H1 (cell line): ENCODE measurements around the gene ZNF300. TPM values are rescaled to one million over a fixed set of nuclear protein-coding genes. Genes with fewer than 3 reads are reported as not detected.

ENCODE experiments used
- CTCF ChIA-PET: fragments of 300-600 bp; sonication (Branson Sonifier 250); formaldehyde crosslinking; loops from one replicate; lab custom pipeline; 2021; ENCODE audit not compliant: partially characterized antibody; lab: Charles Lee
- POLR2A ChIA-PET: fragments of 300-600 bp; sonication (Branson Sonifier 250); formaldehyde crosslinking; loops from one replicate; lab custom pipeline; 2021; ENCODE audit warnings: inconsistent platforms; ENCODE audit not compliant: partially characterized antibody; lab: Charles Lee
- DNase-seq, 2 experiments: peaks; one replicate each; pipeline versions ENCODE4 v3.0.0 to v3.0.0-alpha.2; 2010 to 2022; ENCODE audit warnings: low spot score in 2 of 2, low read depth in 1 of 2, mixed read lengths in 1 of 2
- FAIRE-seq: peaks from 2 replicates; lab custom pipeline; 2011; peaks lifted over from hg19 to GRCh38; lab: Jason Lieb, UNC
- H2AFZ ChIP-seq: 2 replicates; pipeline ENCODE4 v1.8.1; 2012; ENCODE audit warnings: low read length, inconsistent platforms
- H2AK5ac ChIP-seq: 2 replicates; pipeline ENCODE4 v1.6.1; 2013; ENCODE audit warnings: low read depth, low read length
- H2BK120ac ChIP-seq: replicated peaks from 2 replicates; pipeline ENCODE3; 2013; ENCODE audit warnings: low read depth, low read length, inconsistent platforms
- H2BK12ac ChIP-seq: 2 replicates; pipeline ENCODE4 v1.6.1; 2013; ENCODE audit warnings: low read depth, low read length
- H2BK15ac ChIP-seq: 2 replicates; pipeline ENCODE4 v1.6.1; 2013; ENCODE audit warnings: low read length
- H2BK20ac ChIP-seq: 2 replicates; pipeline ENCODE4 v1.6.1; 2013; ENCODE audit warnings: low read length
- H2BK5ac ChIP-seq: 2 replicates; pipeline ENCODE4 v1.6.1; 2013; ENCODE audit warnings: low read depth, low read length
- H3K14ac ChIP-seq: 2 replicates; pipeline ENCODE4 v1.6.1; 2013; ENCODE audit warnings: inconsistent platforms; ENCODE audit not compliant: insufficient read length
- H3K18ac ChIP-seq: 2 replicates; pipeline ENCODE4 v1.6.1; 2013; ENCODE audit warnings: low read length; ENCODE audit errors: extremely low read depth
- H3K23ac ChIP-seq: 2 replicates; pipeline ENCODE4 v1.6.1; 2013; ENCODE audit warnings: inconsistent platforms; ENCODE audit not compliant: insufficient read length
- H3K23me2 ChIP-seq: 2 replicates; pipeline ENCODE4 v1.6.1; 2013; ENCODE audit warnings: low read depth, low read length
- H3K27ac ChIP-seq: 2 replicates; pipeline ENCODE4 v1.6.1; 2011; ENCODE audit warnings: low read depth, low read length, inconsistent platforms
- H3K27me3 ChIP-seq, 4 experiments: replicated peaks in 1 of 4; 1 replicate in 1 of 4; 2 replicates in 3 of 4; pipeline versions ENCODE4 v1.6.1 to v1.8.1; 2011 to 2013; ENCODE audit warnings: low read length in 3 of 4, mild to moderate bottlenecking in 3 of 4, inconsistent platforms in 2 of 4, mixed read lengths in 2 of 4, moderate library complexity in 1 of 4; ENCODE audit not compliant: control insufficient read depth in 3 of 4, insufficient read depth in 3 of 4; ENCODE audit errors: extremely low read depth in 1 of 4
- H3K36me3 ChIP-seq, 4 experiments: 2 replicates each; pipeline versions ENCODE4 v1.6.1 to v1.8.1; 2011 to 2013; ENCODE audit warnings: mild to moderate bottlenecking in 4 of 4, low read length in 3 of 4, moderate library complexity in 2 of 4, control low read depth in 1 of 4, inconsistent platforms in 1 of 4; ENCODE audit not compliant: insufficient read depth in 4 of 4, control insufficient read depth in 2 of 4
- H3K4ac ChIP-seq: replicated peaks from 2 replicates; pipeline ENCODE3; 2013; ENCODE audit warnings: low read length, low read depth, mixed read lengths, inconsistent platforms; ENCODE audit not compliant: insufficient read length
- H3K4me1 ChIP-seq, 4 experiments: replicated peaks in 1 of 4; 1 replicate in 1 of 4; 2 replicates in 3 of 4; pipeline versions ENCODE4 v1.6.1 to v1.8.1; 2011 to 2013; ENCODE audit warnings: low read length in 3 of 4, inconsistent platforms in 2 of 4, mixed read lengths in 1 of 4; ENCODE audit not compliant: insufficient read depth in 4 of 4, control insufficient read depth in 3 of 4
- H3K4me2 ChIP-seq, 2 experiments: 2 replicates each; pipeline versions ENCODE4 v1.6.1 to v1.8.1; 2011 to 2013; ENCODE audit warnings: low read depth in 2 of 2, low read length in 2 of 2, control low read depth in 1 of 2, inconsistent platforms in 1 of 2, mild to moderate bottlenecking in 1 of 2; ENCODE audit not compliant: insufficient read depth in 1 of 2
- H3K4me3 ChIP-seq, 4 experiments: fragments of 200-600, 300-600 bp in 1 of 4; sonication (generic), shearing (Covaris generic), sonication (Bioruptor Twin) in 1 of 4; 2 replicates each; pipeline versions ENCODE4 v1.5.1 to v1.8.1; 2011 to 2016; ENCODE audit warnings: low read length in 4 of 4, low read depth in 3 of 4, control low read depth in 2 of 4, inconsistent platforms in 2 of 4, mild to moderate bottlenecking in 2 of 4, mixed read lengths in 1 of 4, moderate library complexity in 1 of 4; ENCODE audit not compliant: insufficient read depth in 2 of 4; ENCODE audit errors: extremely low read depth in 1 of 4
- H3K56ac ChIP-seq: replicated peaks from 2 replicates; pipeline ENCODE3; 2013; ENCODE audit warnings: low read depth, mild to moderate bottlenecking, mixed read lengths, low read length, inconsistent platforms; ENCODE audit not compliant: insufficient read length
- H3K79me1 ChIP-seq: 2 replicates; pipeline ENCODE4 v1.6.1; 2013; ENCODE audit warnings: low read depth, low read length, control low read depth
- H3K79me2 ChIP-seq, 2 experiments: 2 replicates each; pipeline versions ENCODE4 v1.6.1 to v1.8.1; 2012 to 2013; ENCODE audit warnings: low read length in 2 of 2, mild to moderate bottlenecking in 2 of 2, inconsistent platforms in 1 of 2; ENCODE audit not compliant: insufficient read depth in 2 of 2, control insufficient read depth in 1 of 2
- H3K9ac ChIP-seq, 4 experiments: replicated peaks in 1 of 4; 1 replicate in 1 of 4; 2 replicates in 3 of 4; pipeline versions ENCODE4 v1.6.1 to v1.8.1; 2011 to 2013; ENCODE audit warnings: low read depth in 3 of 4, low read length in 3 of 4, control low read depth in 2 of 4, mild to moderate bottlenecking in 2 of 4, moderate library complexity in 2 of 4, inconsistent platforms in 1 of 4; ENCODE audit errors: extremely low read depth in 1 of 4
- H3K9me3 ChIP-seq, 2 experiments: 2 replicates each; pipeline versions ENCODE4 v1.6.1 to v1.8.1; 2012 to 2013; ENCODE audit warnings: mild to moderate bottlenecking in 2 of 2, moderate library complexity in 2 of 2, control low read depth in 1 of 2, inconsistent platforms in 1 of 2, low read depth in 1 of 2, low read length in 1 of 2, mixed read lengths in 1 of 2; ENCODE audit not compliant: insufficient read depth in 2 of 2
- H4K20me1 ChIP-seq, 2 experiments: replicated peaks in 1 of 2; 2 replicates each; pipeline versions ENCODE3 to v1.8.1; 2011 to 2013; ENCODE audit warnings: inconsistent platforms in 2 of 2, low read length in 2 of 2, mild to moderate bottlenecking in 1 of 2; ENCODE audit not compliant: insufficient read depth in 2 of 2, control insufficient read depth in 1 of 2
- H4K5ac ChIP-seq: 2 replicates; pipeline ENCODE4 v1.6.1; 2013; ENCODE audit warnings: low read length, low read depth, mixed read lengths, inconsistent platforms; ENCODE audit not compliant: insufficient read length
- H4K8ac ChIP-seq: 2 replicates; pipeline ENCODE4 v1.8.0; 2013; ENCODE audit warnings: mild to moderate bottlenecking, moderate library complexity, low read length, inconsistent platforms; ENCODE audit not compliant: insufficient read depth; ENCODE audit errors: extremely low read depth
- H4K91ac ChIP-seq: replicated peaks from 2 replicates; pipeline ENCODE3; 2013; ENCODE audit warnings: low read length, mixed read lengths, inconsistent platforms; ENCODE audit not compliant: insufficient read length
- ASH2L ChIP-seq: fragments of 200-600, 300-600 bp; sonication (generic); IDR thresholded peaks from one replicate; pipeline ENCODE4 v1.7.1; 2017; ENCODE audit warnings: low read length
- CHD1 ChIP-seq: IDR thresholded peaks from 2 replicates; pipeline ENCODE4 v1.6.1; 2012; ENCODE audit warnings: low read depth, low read length, improper control_type of control experiment
- MAX ChIP-seq: IDR thresholded peaks from 2 replicates; pipeline ENCODE4 v1.6.1; 2012; ENCODE audit warnings: inconsistent platforms
- RNF2 ChIP-seq: fragments of 200-900, 300-1000 bp; sonication (generic); IDR thresholded peaks from 2 replicates; pipeline ENCODE4 v1.7.1; 2016; ENCODE audit warnings: borderline replicate concordance, low read depth, mild to moderate bottlenecking, antibody characterized with exemption, low read length; ENCODE audit not compliant: poor library complexity, severe bottlenecking; ENCODE audit errors: missing control alignments
- TEAD4 ChIP-seq: IDR thresholded peaks from 2 replicates; pipeline ENCODE4 v1.6.1; 2012; ENCODE audit warnings: low read depth, low read length, inconsistent platforms, mixed read lengths
- USF2 ChIP-seq: IDR thresholded peaks from 2 replicates; pipeline ENCODE4 v1.6.1; 2011; ENCODE audit warnings: low read length, improper control_type of control experiment
- WGBS, 2 experiments: shearing (Covaris generic) in 1 of 2; methylation state at CpG; one replicate each; pipeline versions ENCODE4 v1.1.6 to v1.1.7; 2013 to 2015; ENCODE audit warnings: low lambda C conversion rate in 2 of 2, mixed read lengths in 2 of 2, inconsistent platforms in 1 of 2, low coverage in 1 of 2, missing lambda C conversion rate in 1 of 2; ENCODE audit not compliant: insufficient replicate concordance in 2 of 2, insufficient coverage in 1 of 2, insufficient read length in 1 of 2; ENCODE audit errors: extremely low coverage in 1 of 2, missing lambda C conversion rate in 1 of 2; 5-methylcytosine and 5-hydroxymethylcytosine counted together
- polyA plus RNA-seq, 7 experiments: library from polyadenylated mRNA; depleted of rRNA in 3 of 7; stranded (reverse) in 5 of 7; unstranded in 2 of 7; fragments of >200 nt in 5 of 7; fragments of 200-250 nt in 2 of 7; gene quantifications; 1 replicate in 5 of 7; 2 replicates in 1 of 7; 4 replicates in 1 of 7; pipeline versions ENCODE4 v1.2.1 to v1.2.3, GENCODE V29; 2011 to 2013; ENCODE audit warnings: missing spikeins in 2 of 7, mixed read lengths in 2 of 7
- total RNA-seq: library from RNA; stranded (reverse); fragmentation: NEBNext Ultra II Directional; extraction: Animal tissue kit (Norgen Biotek cat#: 25700); gene quantifications from 2 replicates; pipeline ENCODE4 v1.2.1, GENCODE V29; 2021

Gene ZNF300
- total and polyA plus RNA-seq, 2 of the 8 experiments (the other 6 are each of a cell fraction or from before 2014, with no cell fraction given), result 6.7 to 15.8 TPM

GRCh38 chr5:150948539-150948938, 43.8 kb upstream of the ZNF300 start:
- H2BK12ac ChIP-seq, result no peak overlapping the region
- no peaks in the 10 kb centered on the region for H3K4me1 ChIP-seq
- H4K91ac ChIP-seq, result no peak overlapping the region
- H2BK5ac ChIP-seq, result no peak overlapping the region
- H3K79me2 ChIP-seq, result no peaks in the 10 kb centered on the region
- no peak overlapping the region for H3K4ac ChIP-seq
- no peak overlapping the region for H3K9ac ChIP-seq
- no peak overlapping the region for H2BK15ac ChIP-seq
- no peak overlapping the region for H3K4me2 ChIP-seq
- no peak overlapping the region for H4K5ac ChIP-seq
- H3K27me3 ChIP-seq, result no peaks in the 10 kb centered on the region
- no peak overlapping the region for H3K23ac ChIP-seq
- H2AFZ ChIP-seq, result no peak overlapping the region
- ChIA-PET POLR2A (no interaction called here), CTCF (no interaction called here)
- H3K23me2 ChIP-seq, result no peaks in the 10 kb centered on the region; the same call in 1 of the 2 replicates
- no peak overlapping the region for H3K27ac ChIP-seq
- H2BK20ac ChIP-seq, result no peak overlapping the region
- H2BK120ac ChIP-seq, result no peak overlapping the region
- no peak overlapping the region for H2AK5ac ChIP-seq
- FAIRE-seq (no peak), DNase-seq (no peak)
- H3K4me3 ChIP-seq, result no peak overlapping the region
- no peak for TF ChIP-seq ASH2L
- no peak for TF ChIP-seq USF2
- TF ChIP-seq MAX, result no peak
- TF ChIP-seq CHD1, result no peak
- no peak for TF ChIP-seq TEAD4
- TF ChIP-seq RNF2, result no peak
- H3K79me1 ChIP-seq, result no peaks in the 10 kb centered on the region
- H4K8ac ChIP-seq, result no peak overlapping the region
- no peaks in the 10 kb centered on the region; a peak in 1 of 8 replicates for H3K36me3 ChIP-seq
- peaks cover 66 to 77% of the 10 kb centered on the region in 2 experiments for H3K9me3 ChIP-seq
- whole genome bisulfite sequencing, 2 experiments, result 87% methylated on average over 2 of the region's 2 CpGs; no CpG with 5 or more reads in 1 of the 2 experiments
- H3K14ac ChIP-seq, result no peak overlapping the region
- no peaks in the 10 kb centered on the region for H4K20me1 ChIP-seq
- no peak overlapping the region for H3K56ac ChIP-seq
- no peak overlapping the region for H3K18ac ChIP-seq
